GM19351 (cell line): ENCODE measurements around the gene KCTD5.

ENCODE experiments used
- ATAC-seq: cut with Tn5 transposase; IDR thresholded peaks from one replicate; pipeline ENCODE4 v1.9.1; 2021; ENCODE audit warnings: mild to moderate bottlenecking, moderate library complexity; ENCODE audit not compliant: unreplicated experiment

KCTD5 gene

DNA sequence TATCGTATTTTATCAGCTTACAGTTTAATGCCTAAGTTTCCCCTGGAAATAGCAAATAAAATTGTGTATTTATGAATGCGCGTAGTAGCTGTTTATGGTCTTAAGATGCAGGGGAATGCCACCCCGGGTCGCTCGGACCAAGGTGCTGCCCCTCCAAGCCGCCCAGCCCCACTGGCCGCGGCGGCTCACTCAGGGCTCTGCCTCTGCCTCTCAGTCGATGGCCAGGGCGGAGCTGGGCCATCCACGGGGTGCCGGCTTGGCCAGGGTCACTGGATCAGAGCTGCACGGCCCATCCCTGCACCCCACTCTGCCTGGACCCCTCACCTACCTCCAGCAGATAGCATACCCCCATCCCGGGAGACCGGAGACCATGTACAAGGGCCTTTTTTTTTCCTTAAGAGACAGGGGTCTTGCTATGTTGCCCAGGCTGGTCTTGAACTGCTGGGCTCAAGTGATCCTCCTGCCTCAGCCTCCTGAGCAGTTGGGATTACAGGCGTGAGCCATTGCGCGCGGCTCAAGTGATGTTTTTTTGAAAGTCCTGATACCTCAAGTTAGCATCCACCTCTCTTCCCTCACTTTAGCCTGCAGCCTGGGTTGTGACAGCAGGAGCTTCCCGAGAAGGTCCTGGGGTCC lies 26.7 kb downstream of the KCTD5 start:
- no peak for ATAC-seq

DNA sequence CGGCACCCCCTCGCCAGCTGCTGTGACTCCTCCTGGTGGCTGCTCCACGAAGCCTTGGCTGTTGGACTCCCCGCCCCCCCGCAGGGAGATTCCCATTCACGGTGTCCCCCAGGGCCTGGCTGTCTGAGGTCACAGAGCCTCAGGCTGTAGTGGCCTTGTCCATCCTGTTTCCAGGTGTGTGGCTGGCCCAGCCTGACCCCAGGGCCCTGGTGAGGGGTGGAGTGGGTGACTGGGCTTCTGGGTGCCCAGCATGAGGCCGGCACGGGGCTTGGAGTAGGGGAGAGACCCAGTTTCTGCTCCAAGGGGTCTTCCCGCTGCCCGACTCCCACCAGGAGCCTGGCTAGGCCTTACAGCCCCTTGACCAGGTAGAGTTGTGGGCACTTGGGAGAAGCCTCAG lies 27.3 kb downstream of the KCTD5 start:
- ATAC-seq: no peak

DNA sequence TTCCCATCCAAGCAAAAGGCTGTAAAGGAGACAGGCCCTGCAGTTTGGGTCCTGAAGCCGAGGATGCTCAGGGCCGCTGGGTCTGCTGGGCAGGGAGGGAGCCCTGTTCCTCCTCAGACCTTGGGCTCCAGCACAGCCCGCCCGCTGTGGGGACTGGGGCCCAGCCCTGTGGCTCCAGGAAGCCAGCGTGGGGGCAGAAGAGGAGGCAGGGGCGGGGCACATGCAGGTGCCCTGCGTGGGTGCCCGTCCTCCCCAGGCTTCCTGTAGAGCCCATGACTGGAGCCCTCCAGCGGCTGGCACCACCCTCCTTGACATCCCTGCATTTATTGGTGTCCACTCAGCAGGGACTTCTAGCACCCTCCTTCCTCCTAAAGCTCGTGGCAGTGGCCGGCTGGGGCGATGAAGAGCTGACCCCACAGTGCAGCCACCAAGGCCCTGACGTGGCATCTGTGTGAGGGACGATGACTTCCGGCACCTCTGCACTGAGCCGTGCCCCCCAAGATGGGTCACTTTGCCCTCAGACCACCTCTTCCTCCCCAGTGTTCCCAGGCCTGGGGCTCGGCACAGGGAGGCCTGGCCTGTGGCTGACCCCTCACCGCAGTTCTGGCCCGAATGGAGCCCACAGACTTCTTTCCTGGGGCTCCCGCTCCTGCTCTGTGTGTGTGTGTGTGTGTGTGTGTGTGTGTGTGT lies 27.8 kb downstream of the KCTD5 start:
- ATAC-seq: no peak

DNA sequence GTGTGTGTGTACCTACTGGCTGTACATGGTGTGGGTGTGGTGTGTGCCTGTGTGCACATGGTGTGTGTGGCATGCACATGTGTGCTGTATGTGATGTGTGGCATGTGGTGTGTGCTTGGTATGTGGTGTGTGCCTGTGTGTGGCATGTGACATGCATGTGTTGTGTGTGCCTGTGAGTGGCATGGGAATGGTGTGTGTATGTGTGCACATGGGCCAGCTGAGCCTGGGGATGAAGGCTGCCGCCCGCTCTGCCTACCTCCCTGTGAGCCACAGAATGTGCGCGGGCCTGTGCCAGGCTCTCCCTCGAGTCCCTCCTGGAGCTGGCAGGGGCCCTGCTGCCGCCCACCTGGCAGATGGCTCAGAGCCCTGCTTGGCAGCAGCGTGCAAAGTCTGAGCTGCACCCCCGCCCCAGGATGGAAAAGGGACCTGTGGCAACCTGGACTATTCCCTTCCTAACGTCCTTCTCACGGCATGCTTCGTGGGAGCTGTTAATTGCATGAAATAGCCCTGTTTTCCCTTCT lies 28.4 kb downstream of the KCTD5 start:
- no peak for ATAC-seq

DNA sequence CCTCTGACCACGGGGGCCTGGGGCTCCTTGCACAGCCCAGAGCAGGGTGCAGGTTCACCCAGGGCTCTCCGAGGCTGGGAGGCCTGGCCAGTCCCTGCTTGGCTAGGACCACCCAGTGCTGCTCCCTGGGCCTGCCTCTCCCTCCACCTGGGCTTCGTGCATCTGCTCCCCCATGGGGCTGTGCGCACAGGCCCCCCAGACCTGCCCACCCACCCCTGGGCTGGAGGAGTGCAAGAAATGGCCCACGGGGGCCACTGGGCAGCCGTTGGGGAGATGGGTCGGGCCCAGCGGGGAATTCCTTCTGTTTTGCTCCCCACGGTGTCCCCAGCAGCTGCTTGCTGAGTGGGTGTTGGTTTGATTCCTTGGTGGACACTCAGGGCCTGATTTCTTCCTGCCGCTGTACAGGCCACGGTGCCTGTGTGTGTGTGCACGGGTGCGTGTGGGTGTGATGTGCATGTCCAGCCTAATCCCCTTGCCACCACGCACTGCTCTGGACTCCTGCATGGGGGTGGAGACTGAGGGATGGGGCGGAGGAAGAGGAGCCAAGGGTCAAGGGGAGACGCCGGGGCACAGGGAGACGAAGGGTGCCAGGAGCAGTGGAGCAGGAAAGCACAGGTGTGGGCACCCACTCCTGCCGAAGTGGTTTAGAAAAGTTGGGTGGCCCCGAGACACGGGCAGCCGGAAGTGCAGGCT lies 29.2 kb downstream of the KCTD5 start:
- no peak for ATAC-seq

DNA sequence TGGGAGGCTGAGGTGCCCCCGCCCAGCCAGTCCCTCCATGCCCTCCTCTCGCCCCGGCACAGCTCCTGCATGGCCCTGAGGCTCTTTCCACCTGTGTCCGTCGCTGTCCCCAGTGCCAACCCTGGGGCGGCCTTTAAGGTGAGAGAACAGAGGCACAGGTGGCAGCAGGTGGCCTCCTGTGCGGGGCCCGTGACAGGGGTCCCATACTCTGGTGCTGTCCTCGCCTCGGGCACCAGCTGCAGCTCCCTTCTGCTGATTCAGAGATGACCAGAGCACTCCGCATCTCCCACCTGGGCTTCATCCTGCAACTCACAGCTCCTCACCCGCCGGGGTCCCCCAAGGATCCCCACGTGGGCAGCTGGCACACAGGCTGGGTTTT lies 29.7 kb downstream of the KCTD5 start:
- ATAC-seq: no peak

DNA sequence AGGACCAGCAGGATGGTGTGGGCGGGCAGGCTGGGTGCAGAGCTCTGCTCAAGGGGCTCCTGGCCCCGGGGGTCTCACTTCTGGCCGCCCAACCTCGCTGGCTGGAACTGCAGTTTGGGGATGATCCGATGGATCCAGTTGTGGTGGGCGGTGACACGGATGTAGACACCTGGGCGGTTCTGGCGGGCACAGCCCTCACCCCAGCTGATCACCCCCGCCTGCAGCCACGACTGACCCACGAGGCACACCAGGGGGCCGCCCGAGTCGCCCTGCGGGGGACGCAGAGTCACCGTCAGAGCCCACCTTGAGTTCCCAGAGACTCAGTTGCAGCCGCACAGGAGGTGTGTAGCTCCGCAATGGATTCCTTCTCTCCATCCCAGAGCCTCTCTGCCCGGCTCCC lies 30.2 kb downstream of the KCTD5 start:
- ATAC-seq: no peak

DNA sequence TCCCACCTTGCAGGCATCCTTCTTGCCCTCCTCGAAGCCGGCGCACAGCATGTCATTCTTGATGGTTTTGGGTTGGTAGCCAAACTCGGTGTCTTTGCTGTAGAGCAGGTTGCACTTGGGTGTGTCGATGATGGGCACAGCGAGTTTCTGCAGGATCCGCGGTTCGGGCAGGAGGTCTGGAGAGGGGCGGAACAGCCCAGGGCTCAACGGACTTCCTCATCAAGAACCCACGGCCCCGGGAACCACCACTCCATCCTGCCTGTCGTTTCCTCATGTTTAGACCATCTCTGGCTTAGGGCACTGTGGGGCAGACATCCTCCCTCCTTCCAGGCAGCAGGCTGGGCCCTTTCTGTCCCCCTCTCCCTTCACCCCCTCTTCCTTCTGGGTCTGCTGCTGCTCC lies 31.2 kb downstream of the KCTD5 start:
- no peak for ATAC-seq

DNA sequence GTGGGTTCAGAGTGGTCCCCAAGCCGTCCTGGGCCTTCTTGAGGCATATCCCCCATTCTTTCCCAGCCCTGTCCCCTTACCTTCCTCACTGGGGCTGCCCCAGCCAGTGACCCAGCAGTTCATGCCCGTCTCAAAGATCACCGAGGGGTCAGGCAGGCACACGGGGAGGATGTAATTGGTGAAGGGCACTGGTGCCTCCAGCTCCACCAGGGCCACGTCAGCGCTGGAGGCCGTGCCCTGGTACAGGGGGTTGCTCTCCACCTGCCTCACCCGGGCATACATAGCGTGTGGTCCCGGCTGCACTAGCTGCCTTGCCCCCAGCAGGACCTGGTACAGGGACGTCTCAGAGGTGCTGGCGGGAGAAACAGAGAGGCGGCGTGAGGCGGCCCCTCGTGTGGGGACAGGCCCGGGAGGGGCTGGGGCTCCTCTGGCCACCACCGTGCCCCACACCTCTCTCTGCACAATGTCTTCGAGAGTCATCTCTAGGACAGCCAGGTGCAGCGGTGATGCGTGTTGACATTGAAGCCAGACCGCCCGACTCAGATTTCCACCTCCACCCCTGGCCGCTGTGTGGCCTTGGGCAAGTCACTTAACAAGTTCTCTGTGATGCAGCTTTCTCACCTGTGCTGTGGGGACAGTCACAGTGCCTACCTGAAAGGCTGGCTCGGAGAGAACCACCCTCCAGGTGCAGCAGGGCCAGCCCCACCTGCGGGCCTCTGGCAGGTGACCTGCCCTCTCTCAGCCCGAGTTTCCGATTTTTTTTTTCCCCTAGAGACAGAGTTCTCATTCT lies 31.9 kb downstream of the KCTD5 start:
- ATAC-seq: no peak

DNA sequence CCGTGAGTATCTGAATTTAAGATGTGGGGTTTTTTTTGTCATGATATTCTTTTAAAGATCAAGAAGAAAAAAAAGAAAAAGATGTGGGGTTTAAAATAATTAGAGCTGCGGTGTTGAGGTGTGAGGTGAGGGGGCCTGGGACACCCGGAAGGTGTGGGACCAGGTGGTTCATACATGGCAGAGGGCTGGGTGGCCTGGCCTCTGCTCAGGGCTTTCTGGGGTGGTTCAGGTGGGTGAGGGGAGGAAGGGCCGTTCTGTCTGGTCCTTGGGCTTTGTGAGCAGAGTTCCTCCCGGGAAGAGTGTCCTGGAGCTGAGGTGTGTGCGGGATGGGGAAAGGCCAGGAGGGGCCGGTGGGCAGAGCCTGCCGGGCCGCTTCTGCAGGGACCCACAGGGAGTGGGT lies 32.7 kb downstream of the KCTD5 start:
- no peak for ATAC-seq

DNA sequence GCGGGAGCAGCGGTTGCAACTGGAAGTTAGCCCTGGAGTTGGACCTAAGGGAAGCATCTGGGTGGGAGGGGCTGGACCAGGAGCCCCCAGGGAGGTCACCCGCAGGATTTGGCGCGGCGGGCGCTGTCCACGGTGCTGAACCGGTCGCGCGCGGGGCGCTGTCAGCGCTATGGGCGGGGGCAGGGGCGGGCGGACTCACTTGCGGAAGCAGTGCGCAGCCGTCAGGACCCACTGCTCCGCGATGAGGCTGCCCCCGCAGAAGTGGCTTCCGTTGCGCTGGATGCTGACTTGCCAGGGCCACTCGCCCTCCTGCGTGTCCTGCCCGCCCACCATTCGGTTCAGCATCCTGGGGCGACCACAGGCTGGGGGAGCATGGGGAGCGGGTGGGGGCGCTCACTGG lies 33.2 kb downstream of the KCTD5 start:
- ATAC-seq: no peak

DNA sequence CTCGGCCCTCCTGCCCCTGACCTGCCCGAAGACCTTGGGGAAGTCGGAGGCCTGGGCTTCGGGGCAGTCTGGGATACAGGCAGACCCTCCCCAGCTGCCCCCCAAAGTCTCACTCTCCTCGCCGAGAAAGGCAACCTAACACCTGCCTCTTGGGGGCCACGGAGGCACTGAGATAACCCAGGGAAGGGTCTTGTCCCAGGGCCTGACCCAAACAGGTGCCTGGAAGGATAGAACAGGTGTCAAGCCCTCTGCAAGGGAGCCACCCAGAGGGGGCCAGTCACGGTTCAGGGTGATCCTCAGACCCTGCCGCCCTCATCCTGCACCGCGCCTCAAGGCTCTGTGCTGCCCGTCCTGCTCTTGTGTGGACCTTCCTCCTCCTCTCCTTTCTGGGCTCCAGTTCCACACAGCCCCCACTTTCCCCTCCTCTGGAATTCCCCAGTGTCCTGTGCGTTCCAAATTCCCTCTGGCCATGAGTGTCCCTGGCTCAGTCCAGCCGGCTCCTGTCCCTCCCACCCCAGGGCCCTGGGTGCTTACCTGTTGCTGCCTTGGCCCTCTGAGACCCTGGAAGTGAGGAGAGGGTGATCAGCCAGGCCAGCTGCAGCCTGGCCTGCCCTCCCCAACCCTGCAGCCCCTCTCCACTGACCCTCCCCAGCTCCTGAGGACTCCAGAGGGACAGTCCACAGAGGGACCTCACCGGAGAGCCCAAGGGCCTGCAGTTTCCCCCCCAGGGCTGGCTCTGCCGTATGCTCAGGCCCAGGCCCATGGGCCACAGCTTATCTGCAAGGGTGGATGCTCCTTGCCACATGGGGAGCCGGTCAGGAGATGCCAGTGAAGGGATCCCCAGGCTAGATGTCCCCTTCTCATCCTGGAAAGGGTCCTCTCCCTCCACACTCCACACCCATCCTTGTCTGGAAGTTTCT lies 33.9 kb downstream of the KCTD5 start:
- ATAC-seq: no peak

DNA sequence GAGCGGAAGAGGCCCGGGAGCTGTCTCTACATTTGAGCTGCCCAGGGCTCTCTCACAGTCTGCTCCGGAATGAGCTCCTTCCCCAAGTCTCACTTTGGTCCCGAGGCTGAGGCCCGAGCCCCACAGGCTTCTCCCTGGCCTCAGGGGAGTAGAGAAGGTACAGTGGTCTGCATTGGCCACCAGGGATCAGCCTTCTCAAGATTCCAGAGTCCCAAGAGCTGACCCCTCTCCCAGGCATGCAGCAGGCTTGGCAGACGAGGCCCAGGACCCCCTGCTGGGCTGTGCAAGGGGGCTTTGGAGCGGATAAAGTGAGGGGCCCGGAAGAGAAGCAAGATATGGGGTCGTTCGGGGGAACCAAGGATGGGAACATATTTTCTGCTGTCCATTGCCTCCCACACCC lies 34.6 kb downstream of the KCTD5 start:
- no peak for ATAC-seq

DNA sequence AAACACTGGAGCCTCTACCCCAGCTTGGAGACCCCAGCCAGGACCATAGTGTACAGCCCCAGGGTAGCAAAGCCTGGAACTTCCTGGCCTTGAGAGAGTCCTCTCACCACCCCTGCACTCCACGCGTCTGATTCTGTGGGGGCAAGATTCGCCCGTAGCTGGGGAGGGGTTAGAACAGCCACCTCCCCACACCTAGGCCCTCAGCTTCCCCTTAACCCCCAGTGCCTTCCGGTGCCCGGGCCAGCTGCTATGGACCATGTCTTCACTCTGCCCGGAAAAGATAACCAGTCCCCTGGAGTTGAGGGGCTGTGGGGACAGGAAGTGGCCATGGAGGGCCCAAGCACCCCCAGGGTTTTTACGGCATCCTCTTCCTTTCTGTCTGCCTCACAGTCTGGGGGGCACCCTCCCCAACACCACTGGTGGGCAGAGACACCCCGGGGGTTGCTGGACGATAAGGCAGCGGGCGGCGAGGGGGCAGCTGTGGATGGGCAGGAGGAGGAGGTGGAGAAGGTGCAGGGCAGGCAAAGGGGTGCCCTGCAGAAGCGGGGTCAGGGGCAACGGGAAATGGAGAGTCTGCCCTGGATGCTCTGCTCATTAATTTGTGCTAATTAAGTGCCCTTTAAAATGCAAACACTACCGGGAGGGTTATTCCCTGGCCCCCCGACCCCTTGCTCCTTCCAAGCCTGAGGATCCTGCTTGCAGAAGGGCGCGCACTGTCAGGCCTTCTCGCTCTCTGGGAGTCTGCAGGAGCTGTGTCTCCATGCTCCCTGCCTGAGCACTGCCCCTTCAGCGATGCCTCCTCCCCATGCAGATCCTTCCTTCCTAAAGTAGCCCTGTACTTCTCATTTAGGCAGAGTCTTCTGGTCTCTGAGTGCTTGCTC lies 35.3 kb downstream of the KCTD5 start:
- ATAC-seq: no peak

DNA sequence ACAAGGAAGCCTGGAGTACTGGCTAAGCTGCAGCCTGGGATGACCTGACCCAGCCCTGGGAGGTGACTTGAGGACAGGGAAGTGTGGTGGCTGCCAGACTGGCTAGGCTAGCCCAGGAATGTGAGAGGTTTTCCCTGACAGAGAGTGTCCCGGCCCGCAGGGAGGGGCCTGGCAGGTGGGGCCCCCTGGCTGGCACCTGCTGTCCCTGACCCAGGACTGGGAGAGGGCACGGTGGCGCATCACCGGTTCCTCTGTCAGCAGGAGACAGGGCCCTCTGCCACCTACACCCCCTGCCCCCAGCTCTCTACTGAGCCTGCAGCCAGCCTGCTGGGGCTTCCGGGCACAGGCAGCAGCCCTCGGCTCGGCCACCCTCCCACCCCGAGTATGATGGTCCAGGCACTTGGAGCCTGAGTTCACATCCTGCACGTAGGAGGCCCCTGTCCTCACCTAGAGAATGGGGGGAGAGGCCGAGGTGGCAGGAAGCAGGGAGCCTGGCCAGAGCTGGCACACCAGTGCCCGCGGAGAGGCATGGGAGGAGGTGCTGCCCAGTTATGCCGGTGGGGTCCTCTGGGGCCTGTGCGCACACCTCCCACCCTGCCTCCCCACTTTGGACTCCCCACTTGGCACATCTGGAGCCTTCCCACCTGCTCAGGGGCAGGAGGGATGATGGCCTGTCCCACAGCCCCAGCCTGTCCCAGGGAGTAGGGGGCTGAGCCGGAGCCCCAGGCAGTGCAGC lies 37.2 kb downstream of the KCTD5 start:
- ATAC-seq: no peak

DNA sequence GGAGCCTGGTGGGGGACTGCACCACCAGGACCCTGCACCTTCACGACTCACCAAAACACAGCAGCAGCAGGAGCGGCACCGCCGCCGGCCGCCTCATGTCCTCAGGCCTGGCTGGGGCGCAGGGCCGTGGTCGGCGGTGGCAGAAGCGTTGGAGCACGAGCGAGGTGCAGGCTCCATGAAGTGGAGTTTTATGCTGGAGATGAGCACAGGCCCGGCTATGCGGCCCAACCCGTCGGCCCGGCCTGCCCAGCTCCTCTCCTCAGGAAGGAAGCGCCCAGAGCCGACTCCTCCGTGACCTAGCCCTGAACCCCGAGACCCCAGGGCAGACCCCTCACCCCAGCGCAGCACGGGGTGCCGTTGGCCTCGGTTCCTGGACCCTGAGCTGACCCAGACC lies 37.7 kb downstream of the KCTD5 start, which contains the start of gene PRSS27:
PRSS27 (minus strand) TSS at position 161 of the 394 bp plus-strand sequence; CDS start at position 97, 64 bp downstream.
- no peak for ATAC-seq

DNA sequence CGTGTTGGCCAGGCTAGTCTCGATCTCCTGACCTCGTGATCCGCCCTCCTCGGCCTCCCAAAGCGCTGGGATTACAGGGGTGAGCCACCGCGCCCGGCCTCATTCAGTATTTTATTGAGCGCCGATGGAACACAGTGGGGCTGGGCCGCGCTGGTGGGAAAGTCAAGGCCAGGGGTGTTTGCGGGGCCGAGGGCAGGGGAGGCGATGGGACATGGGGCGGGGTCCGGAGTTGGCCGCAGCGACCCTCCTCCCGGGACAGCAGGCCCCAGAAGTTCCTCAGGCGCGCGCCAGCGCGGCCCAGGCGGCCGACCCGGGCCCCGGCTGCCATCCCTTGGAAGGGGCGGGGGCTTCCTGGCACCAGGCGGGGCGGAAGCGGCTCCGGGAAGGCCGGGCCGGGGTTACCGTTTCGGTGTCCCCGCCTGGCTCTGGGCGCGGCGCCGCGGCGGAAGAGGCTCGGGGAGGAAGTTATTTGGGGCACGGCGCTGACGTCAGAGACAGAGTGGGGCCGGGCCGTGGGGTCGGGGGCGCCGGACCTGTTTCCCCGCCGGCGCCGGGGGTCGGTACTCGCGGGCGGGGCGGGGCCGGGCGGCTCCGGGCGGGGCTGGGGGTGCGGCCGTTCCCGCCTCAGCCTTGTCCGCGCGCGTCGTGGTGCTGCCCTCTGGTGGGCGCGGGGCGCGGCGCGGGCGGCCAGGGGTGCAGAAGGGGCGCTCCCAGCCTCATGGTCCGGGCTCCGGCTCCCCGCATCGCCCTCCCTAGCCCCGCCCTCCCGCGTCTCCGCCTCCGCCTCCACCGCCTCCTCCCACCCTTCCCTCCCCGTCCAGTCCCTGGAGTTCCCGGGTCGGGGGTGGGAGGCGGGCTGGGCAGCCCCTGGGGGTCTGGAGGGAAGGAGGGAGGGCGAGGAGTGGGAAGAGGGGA lies 38.7 kb downstream of the KCTD5 start:
- peak; percentile 83 for ATAC-seq
